Tibial nerve (tissue), 4 donors: ENCODE measurements around the gene UBE2E1. TPM values are rescaled to one million over a fixed set of nuclear protein-coding genes. Genes with fewer than 3 reads are reported as not detected.
A peak's percentile ranks its signal among the peaks of the same experiment; 100 is the strongest.

Experiments used
- DNase-seq, 2 donors: peaks; one replicate each; pipeline ENCODE4 v3.0.0-alpha.2; 2019; ENCODE audit warnings: low spot score in 2 of 2
- H3K27ac ChIP-seq, 4 donors: fragments of 200-600 bp; sonication (generic) in 3 of 4; one replicate each; pipeline ENCODE4 v1.5.1; 2017 to 2019; ENCODE audit warnings: mild to moderate bottlenecking in 1 of 4
- H3K27me3 ChIP-seq, 2 donors: fragments of 200-600 bp; sonication (generic) in 1 of 2; one replicate each; pipeline versions ENCODE4 v1.5.1 to v1.6.0; 2017 to 2019
- H3K36me3 ChIP-seq, 3 donors: fragments of 200-600 bp; sonication (generic); one replicate each; pipeline ENCODE4 v1.5.1; 2018 to 2019
- H3K4me1 ChIP-seq, 4 donors: fragments of 200-600 bp; sonication (generic) in 3 of 4; one replicate each; pipeline ENCODE4 v1.5.1; 2017 to 2019
- H3K4me3 ChIP-seq, 4 donors: fragments of 200-600 bp; sonication (generic) in 3 of 4; one replicate each; pipeline ENCODE4 v1.5.1; 2017 to 2019; ENCODE audit warnings: mild to moderate bottlenecking in 1 of 4, moderate library complexity in 1 of 4
- H3K9me3 ChIP-seq, 4 donors: fragments of 200-600 bp; sonication (generic) in 3 of 4; one replicate each; pipeline ENCODE4 v1.5.1; 2017 to 2019
- CTCF ChIP-seq, 5 experiments: fragments of 200-600 bp in 3 of 5; fragments of 450-650 bp in 2 of 5; sonication (generic) in 3 of 5; IDR thresholded peaks; one replicate each; pipeline ENCODE4 v1.5.1; 2016 to 2019; ENCODE audit warnings: antibody characterized with exemption in 5 of 5, mild to moderate bottlenecking in 3 of 5, moderate library complexity in 2 of 5
- EP300 ChIP-seq, 2 donors: sonication (generic); formaldehyde crosslinking; IDR thresholded peaks; one replicate each; pipeline ENCODE4 v1.6.1; 2017; ENCODE audit warnings: antibody characterized with exemption in 2 of 2, mild to moderate bottlenecking in 1 of 2
- POLR2A ChIP-seq, 2 donors: fragments of 450-650 bp; IDR thresholded peaks; one replicate each; pipeline ENCODE4 v1.6.1; 2017; ENCODE audit warnings: antibody characterized with exemption in 2 of 2, mild to moderate bottlenecking in 2 of 2, moderate library complexity in 2 of 2
- WGBS, 2 donors: methylation state at CpG; one replicate each; pipeline ENCODE4 v1.1.5; 2018; 5-methylcytosine and 5-hydroxymethylcytosine counted together
- total RNA-seq, 4 donors: library from RNA; depleted of rRNA; stranded (reverse); fragments of >200 nt; gene quantifications; one replicate each; pipeline ENCODE4 v1.1.0, GENCODE V29; 2016

Gene UBE2E1
- total RNA-seq, 4 donors from 2014 or later, result 55.1 to 132 (median 99.5) TPM

- H3K9me3 ChIP-seq, result no peaks in the 10 kb centered on the region
- 80 to 83% methylated on average over 7 of the region's 7 CpGs for whole genome bisulfite sequencing, 2 donors
- no peak overlapping the region for H3K27ac ChIP-seq
- H3K27me3 ChIP-seq, result no peaks in the 10 kb centered on the region
- H3K36me3 ChIP-seq, result no peaks in the 10 kb centered on the region
- DNase-seq, result no peak
- TF ChIP-seq POLR2A (IDR thresholded peaks at IDR 0.05) (no peak), EP300 (IDR thresholded peaks at IDR 0.05) (no peak), CTCF (IDR thresholded peaks at IDR 0.05) (no peak)
- peaks cover 0 to 16% (median 3%) of the 10 kb centered on the region in 4 donors for H3K4me1 ChIP-seq
- no peak overlapping the region for H3K4me3 ChIP-seq
Observed at GRCh38 chr3:23760871-23761373, 44.8 kb upstream of the UBE2E1 start.

GRCh38 chr3:23761440-23761896 lies 44.3 kb upstream of the UBE2E1 start:
- H3K4me1 ChIP-seq, result peaks cover 0 to 16% (median 3%) of the 10 kb centered on the region in 4 donors
- TF ChIP-seq POLR2A (IDR thresholded peaks at IDR 0.05), result no peak
- no peak for TF ChIP-seq EP300 (IDR thresholded peaks at IDR 0.05)
- TF ChIP-seq CTCF (IDR thresholded peaks at IDR 0.05), result no peak
- no peaks in the 10 kb centered on the region for H3K9me3 ChIP-seq
- no peak for DNase-seq
- no peak overlapping the region for H3K27ac ChIP-seq
- no peak overlapping the region for H3K4me3 ChIP-seq
- no peaks in the 10 kb centered on the region for H3K27me3 ChIP-seq
- 40 to 57% methylated on average over 2 of the region's 2 CpGs for WGBS, 2 donors
- no peaks in the 10 kb centered on the region for H3K36me3 ChIP-seq

- Histone ChIP-seq H3K4me3 (peak overlapping the region in 1 of 4 donors; percentile 23), H3K4me1 (peaks cover 0 to 16% (median 3%) of the 10 kb centered on the region in 4 donors), H3K27ac (peak overlapping the region in 3 of 4 donors; percentile 23 to 85 (median 81)), H3K9me3 (no peaks in the 10 kb centered on the region), H3K27me3 (no peaks in the 10 kb centered on the region), H3K36me3 (no peaks in the 10 kb centered on the region)
- TF ChIP-seq EP300 (IDR thresholded peaks at IDR 0.05) (no peak), CTCF (IDR thresholded peaks at IDR 0.05) (no peak), POLR2A (IDR thresholded peaks at IDR 0.05) (no peak)
- 83 to 84% methylated on average over 7 of the region's 7 CpGs for WGBS, 2 donors
- no peak for DNase-seq
Observed at GRCh38 chr3:23762214-23762613, 43.5 kb upstream of the UBE2E1 start.

- no peaks in the 10 kb centered on the region for H3K27me3 ChIP-seq
- H3K9me3 ChIP-seq, result no peaks in the 10 kb centered on the region
- H3K4me1 ChIP-seq, result peaks cover 0 to 16% (median 3%) of the 10 kb centered on the region in 4 donors
- peak overlapping the region; percentile 2 to 85 (median 52) for H3K27ac ChIP-seq
- 8 to 9% methylated on average over 12 of the region's 12 CpGs for WGBS, 2 donors
- H3K4me3 ChIP-seq, result peak overlapping the region; percentile 8 to 44 (median 22)
- TF ChIP-seq CTCF (IDR thresholded peaks at IDR 0.05), result no peak
- no peak for TF ChIP-seq EP300 (IDR thresholded peaks at IDR 0.05)
- TF ChIP-seq POLR2A (IDR thresholded peaks at IDR 0.05), result no peak
- no peaks in the 10 kb centered on the region for H3K36me3 ChIP-seq
- DNase-seq, result no peak
Observed at GRCh38 chr3:23762759-23763477, 42.8 kb upstream of the UBE2E1 start.

- WGBS, 2 donors, result 93 to 100% methylated on average over 1 of the region's 1 CpG
- Histone ChIP-seq H3K36me3 (no peaks in the 10 kb centered on the region), H3K4me1 (peaks cover 0 to 16% (median 3%) of the 10 kb centered on the region in 4 donors), H3K9me3 (no peaks in the 10 kb centered on the region), H3K27me3 (no peaks in the 10 kb centered on the region), H3K4me3 (no peak overlapping the region), H3K27ac (no peak overlapping the region)
- no peak for DNase-seq
- no peak for TF ChIP-seq EP300 (IDR thresholded peaks at IDR 0.05)
- no peak for TF ChIP-seq CTCF (IDR thresholded peaks at IDR 0.05)
- no peak for TF ChIP-seq POLR2A (IDR thresholded peaks at IDR 0.05)
Observed at GRCh38 chr3:23764407-23764806, 41.3 kb upstream of the UBE2E1 start.
